ENCODE data around the gene MYL2.

DNA sequence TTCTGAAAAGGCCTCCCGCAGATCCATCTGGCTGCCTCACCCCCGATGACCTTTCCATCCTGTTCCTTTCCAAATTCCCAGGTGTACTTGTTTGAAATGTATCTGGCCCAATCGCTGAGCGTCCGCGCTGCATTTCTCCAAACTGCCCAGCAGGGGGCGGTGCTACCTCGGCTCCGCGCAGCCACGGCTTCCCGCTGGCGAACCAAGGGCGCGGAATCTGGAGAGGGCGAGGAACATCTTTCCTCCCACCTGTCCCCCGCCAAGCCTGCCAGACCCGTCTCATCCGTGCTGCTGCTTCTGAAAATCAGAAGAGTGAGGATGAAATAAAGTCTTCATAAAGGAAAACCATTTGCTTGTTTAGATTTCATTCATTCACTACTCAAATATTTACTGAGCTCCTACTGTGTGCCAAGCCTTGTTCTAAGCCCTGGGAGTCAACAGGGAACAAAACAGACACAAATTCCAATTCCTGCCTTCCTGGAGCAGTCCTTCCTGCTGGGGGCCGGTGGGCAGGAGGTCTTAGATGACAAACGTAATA is 16.8 kb upstream of the MYL2 start:
- TF ChIP-seq, protein P1, sequence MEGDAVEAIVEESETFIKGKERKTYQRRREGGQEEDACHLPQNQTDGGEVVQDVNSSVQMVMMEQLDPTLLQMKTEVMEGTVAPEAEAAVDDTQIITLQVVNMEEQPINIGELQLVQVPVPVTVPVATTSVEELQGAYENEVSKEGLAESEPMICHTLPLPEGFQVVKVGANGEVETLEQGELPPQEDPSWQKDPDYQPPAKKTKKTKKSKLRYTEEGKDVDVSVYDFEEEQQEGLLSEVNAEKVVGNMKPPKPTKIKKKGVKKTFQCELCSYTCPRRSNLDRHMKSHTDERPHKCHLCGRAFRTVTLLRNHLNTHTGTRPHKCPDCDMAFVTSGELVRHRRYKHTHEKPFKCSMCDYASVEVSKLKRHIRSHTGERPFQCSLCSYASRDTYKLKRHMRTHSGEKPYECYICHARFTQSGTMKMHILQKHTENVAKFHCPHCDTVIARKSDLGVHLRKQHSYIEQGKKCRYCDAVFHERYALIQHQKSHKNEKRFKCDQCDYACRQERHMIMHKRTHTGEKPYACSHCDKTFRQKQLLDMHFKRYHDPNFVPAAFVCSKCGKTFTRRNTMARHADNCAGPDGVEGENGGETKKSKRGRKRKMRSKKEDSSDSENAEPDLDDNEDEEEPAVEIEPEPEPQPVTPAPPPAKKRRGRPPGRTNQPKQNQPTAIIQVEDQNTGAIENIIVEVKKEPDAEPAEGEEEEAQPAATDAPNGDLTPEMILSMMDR (optimal IDR thresholded peaks at IDR 0.05 in 1 of 3, IDR thresholded peaks at IDR 0.05 in 1 of 3, conservative IDR thresholded peaks at IDR 0.05 in 1 of 3; ENCODE audit: extremely low read depth in 1 of 3, insufficient read depth in 2 of 3, low read length in 3 of 3), result peak; percentile 90 to 97 (median 94)
- no peak for TF ChIP-seq EZH2 (IDR thresholded peaks at IDR 0.05; ENCODE audit: low read length)
